GM18519 (cell line): ENCODE data around the gene TPD52L1.

ENCODE experiments used
- ATAC-seq: cut with Tn5 transposase; IDR thresholded peaks from one replicate; pipeline ENCODE4 v1.9.1; 2021; ENCODE audit warnings: mild to moderate bottlenecking, moderate library complexity; ENCODE audit not compliant: unreplicated experiment, low FRiP score

Gene TPD52L1

DNA sequence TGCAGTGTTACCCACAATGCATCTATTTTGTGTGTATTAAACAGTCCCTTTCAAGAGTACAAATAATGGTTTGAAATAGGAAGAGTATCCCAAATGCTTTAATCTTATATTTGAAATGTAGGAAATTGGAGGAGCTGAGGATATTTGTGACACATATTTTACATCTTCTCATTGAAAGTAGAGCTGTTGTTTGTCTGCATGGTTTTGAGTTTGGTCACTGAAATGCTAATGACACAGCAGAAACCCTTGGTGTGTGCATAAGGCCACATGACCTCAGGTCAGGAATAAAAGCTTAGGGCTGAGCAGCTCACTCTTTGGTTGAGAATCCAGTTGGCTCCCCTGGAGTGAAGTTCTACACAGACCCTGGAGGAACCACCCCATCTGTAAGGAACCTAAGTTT is 49.8 kb downstream of the TPD52L1 start:
- no peak for ATAC-seq

DNA sequence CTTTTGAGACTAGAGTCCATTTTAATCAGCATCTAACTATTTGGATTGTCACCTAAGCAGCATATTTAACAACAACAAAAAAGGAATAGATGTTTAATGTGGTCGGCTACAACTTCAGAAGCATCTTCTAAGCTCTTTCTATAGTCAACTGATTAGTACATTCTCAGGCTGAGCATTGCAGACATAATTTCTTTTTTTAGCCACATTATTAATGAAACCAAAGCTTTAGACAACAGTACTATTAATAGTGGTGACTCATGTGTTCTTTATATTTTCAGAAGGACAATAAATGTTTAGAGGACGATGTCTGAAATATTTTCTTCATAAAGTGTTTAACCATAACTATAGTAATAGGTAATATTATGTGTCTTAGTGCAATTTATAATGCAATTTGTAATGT is 52.4 kb downstream of the TPD52L1 start:
- ATAC-seq = no peak

DNA sequence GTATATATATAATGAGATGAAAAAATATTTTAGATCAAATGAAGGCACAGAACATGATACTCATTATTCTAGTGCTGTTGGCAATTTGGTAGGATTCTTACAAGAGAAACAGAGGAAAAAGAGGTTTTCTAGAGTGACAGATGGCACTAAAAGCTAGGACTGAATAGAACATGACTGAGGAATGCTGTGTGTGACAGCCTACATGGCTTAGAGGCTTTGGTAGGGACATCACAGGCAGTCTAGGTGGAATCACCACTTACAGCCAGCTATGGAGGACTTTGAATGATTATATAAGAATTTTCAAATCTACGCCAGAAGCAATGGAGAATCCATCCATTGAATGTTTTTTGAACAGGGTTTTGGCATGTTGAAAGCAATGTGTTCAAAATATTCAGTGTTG is 52.8 kb downstream of the TPD52L1 start:
- ATAC-seq = no peak

DNA sequence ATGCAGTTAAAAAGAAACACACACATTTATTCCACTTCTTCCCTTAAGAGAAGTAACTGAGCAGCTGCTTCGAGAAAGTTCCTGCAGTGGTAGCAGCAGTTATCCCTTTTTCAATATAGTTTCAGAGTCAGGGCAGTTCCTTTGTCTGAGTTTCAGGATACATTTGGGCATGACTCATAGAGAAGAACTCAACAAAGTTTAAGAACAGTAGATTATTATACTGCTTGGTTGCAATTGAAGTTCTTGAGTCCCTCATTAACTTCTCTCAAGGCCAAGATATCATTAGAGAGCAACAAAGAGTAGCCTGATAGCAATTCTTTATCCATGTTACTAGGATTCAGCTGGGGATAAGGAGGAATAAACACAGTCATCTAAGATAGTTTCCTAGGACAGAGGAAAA is 54.4 kb downstream of the TPD52L1 start:
- no peak for ATAC-seq

DNA sequence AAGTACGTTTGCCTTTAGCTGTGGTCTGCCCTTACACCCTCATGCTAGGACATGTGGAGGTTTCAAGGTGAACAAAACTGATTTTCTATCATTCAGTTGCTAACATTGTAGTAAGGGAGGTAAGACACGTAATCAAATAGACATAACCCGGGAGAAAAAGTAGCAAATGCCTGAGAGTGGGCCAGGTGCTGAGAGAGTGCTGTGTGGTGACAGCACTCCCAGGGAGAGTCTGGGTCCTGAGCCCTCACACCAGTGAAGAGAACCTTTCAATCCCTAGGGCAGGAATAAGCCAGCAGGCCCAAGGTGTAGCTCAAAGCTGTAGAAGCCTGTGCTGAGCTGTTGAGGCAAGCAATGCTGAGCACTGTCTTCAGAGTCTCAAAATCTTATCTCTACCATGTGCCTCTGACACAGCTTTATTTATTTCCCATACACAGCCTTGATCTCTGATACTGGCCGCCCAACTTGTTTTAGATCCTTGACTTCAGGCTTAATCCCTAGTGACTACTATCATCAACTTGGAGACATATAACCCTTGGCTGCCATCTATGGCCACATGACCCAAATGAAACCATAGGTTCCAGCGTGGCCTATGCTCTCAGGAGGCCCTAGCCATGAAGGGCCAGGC is 55.2 kb downstream of the TPD52L1 start:
- ATAC-seq = no peak

DNA sequence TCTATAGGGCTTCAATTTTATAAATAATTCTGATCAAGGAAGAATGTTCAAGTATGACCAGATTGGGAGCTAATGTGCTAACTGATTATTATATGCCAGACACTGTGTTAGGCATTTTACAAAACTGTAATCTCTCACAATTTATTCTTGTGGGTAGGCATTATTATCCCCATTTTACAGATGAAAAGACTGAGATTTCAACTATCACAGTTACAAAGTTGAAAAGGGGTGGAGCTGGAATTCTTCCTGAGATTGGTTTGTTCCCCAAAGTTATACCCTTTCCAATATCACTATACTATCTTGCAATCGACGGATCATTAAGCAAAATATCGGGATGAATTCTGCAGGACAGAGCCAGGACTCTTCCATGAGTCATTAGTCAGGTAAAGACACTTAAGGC is 57.1 kb downstream of the TPD52L1 start:
- no peak for ATAC-seq

DNA sequence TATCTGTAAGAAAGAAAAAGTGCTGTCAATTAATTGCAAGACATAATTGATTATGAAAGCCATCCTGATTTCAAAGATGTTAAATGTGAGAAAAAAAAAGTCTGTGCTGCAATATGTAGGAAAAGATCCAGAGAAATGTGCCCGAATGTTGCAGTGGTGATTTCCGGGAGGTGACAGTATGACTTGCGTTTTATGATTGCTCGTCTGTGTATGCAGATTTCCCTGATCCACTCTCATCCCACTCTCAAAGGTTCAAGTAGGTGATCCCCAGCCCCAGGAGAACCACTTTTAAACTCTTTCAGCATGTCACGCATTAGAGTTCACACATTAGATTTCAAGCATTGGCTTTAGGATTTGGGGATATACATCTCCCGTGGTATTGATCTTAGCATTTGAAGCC is 57.8 kb downstream of the TPD52L1 start:
- no peak for ATAC-seq

DNA sequence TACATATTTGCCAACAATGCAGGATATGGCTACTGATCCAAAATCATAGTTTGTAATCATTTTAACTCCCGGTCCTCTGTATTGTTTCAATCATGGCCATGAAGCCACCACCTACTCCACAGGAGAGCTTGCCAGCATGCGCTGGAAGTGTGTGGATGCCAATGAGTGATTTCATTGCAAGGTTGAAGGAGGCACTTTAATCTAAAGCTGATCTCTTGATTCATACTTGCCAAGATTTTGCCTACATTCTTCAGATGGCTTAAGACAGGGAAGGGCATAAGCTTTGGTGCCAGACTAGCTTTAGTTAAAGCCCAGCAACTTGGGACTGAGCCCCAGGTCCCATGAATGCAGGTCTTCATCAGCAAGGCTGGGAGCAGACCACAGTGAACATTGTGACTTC is 58.8 kb downstream of the TPD52L1 start:
- ATAC-seq = no peak

DNA sequence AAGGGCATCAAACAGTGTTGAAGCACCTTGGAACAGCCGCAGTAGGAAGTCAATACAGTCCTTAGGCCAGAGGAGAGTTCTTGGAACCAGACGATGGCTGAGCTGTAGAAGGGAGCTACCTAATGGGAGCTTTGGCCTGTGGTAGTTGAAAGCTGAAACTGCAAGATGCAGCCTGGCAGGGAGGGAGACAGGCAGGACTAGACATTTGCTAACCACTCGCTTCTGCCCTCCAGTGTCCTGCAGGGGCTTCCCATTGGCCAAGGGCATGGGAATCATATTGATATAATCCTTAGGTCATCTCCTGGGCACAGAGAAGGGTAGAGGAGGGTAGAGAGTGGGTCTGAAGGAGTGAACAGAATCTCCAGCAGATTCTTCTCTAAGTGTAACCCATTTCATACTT is 60.4 kb downstream of the TPD52L1 start:
- ATAC-seq = no peak

DNA sequence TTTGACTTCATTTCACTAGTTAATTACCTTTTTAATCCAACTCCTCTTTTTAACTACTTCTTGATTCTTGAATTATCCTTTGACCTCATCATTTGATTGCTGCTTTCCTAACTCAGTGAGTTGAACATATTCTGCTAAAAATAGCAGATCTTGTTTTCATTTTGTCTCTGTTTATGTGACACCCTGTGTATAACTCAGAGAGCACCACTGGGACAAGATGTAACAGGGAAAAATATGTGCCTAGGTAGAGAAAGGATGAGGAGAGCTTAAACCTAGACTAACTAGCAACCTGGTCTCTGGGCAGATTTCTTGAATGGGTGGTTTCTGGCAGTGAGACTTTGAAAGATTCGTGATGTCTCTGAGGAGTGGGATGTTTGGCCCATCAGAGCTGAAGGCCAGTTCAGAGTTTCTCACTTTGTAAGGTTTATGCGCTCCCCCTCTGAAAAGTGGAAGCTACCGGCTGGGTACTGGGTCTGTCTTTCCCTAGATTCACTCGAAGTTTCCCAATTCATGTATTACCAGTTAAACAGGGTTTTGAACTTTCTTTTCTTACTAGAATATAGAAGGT is 61.8 kb downstream of the TPD52L1 start:
- ATAC-seq = no peak

DNA sequence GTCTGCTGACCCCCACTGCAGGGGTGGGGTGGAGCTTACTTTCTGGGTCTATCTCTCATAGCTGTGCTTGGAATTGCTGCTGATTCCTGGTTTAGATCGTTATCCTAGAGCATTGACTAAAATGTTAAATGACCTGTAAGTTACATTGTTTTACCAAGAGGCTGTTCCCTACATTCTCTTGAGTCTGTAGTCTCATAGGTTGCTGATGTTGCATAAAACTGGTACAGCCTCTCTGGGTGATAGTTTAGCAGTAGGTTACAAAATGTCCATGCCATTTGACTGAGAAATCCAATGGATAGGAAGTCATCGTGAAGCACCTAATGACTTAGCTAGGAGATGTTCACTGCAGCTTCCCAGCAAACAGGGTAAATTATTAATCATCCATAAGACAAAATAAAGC is 62.4 kb downstream of the TPD52L1 start:
- ATAC-seq = no peak

DNA sequence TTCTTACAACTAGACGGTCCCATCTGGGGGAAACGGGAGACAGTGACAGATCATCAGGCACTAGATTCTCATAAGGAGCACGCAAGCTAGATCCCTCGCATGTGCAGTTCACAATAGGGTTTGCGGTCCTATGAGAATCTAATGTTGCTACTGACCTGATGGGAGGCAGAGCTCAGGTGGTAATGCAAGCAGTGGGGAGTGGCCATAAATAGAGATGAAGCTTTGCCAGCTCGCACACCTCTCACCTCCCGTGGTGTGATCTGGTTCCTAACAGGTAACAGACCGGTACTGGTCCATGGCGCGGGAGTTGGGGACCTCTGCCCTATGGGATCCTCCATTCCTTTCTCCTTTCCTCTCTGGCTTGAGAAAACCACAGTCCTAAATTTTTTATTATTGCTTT is 63.8 kb downstream of the TPD52L1 start:
- no peak for ATAC-seq

DNA sequence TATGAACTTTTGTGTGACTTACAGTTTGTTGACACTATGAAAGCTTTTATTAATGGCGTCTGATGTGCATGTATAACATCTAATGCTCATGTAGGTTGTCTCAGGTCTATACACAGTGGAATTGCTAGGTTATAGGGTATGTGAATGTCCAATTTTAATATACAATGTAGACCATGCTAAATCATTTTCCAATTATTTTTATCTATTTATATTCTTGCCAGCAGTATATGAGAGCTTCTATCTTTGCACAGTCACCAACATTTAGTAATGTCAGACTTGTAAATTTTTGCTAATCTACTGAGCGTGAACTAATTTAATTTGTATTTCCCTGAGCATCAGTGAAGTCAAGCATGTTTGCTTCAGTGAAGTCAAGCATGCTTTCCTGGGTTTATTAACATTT is 64.4 kb downstream of the TPD52L1 start:
- no peak for ATAC-seq

DNA sequence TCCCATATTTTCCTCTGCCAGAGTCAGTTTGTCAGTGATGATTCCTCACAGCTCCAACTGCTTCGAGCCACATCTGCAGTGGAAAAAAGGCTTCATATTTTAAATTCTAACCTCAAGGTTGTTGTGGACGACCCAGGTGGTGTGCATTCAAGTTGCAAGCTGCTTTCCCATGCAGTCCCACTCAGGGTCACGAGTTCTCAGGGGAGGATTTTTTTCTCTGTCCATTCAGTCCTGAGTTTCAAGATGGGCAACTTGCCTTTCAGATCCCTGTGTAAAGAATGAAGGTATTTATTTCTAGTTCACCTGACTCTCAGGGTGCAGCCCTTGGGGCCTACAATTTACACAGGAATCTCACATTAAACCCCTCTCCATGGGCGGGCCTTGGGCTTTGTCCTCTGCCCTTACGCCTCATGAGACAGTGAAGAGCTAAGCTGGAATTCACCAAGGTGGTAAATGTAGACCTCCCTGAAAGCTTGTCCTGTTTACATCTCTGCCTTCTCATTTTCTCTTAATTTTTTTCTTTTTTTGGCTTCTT is 65.9 kb downstream of the TPD52L1 start:
- ATAC-seq = no peak

DNA sequence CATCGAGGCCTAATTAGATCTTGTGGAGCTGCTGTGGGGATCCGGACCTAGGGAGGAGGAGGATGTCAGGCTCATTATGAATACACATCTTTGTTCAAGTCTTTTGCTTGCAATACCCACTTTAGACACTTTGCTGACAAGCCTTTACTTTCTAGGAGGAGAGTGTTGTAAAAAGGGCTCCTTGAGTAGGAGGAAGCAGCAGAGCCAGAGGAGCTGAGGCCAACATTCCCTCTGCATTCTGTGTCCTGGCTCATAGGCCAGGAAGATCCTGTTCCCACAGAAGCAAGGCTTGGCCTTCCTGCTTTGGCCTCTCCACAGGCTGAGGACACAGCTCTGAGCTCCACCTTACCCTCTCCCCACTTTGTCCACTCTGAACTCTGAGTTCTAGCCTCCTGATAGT is 67.1 kb downstream of the TPD52L1 start:
- ATAC-seq = no peak

DNA sequence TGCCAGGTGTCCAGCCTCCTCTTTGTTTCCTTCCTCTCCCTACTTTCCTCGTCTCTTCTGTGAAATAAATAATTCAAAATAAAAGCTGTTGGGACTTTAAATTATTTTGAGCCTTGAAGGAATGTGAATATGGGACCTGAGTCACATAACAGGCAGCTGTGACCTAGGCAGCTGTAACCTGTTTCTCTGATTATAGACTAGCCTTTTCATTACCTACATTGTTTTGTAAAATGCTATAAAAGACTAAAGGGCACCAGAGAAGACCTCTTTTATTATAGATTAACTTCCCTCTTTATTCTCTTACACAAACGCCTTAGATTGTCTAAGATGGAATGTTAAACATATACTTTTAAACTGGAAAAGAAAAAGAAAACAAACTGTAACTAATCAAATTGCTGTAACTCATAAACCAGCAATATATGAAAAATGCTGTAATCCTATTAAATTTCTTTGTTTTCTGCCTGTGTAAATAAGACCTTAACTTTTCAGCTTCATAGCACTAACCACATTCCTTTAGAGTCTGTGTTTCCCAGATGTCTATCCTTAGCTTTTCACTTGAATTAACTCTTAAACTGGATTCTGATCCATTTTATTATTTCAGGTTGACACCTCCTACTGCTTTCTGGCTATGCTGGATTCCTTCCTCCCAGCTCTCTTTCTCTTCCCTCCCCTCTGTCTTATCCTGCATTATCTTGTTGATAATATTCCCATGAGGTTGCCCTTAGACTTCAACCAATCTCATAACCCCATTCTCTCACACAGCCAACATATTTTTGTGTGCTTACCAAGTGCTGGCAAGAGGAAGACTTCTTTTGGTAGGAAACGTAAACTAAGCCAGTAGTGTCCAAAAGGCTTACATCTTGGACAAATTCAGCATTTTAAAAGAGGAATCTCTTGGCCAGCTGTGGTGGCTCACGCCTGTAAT is 69.2 kb downstream of the TPD52L1 start:
- no peak for ATAC-seq

DNA sequence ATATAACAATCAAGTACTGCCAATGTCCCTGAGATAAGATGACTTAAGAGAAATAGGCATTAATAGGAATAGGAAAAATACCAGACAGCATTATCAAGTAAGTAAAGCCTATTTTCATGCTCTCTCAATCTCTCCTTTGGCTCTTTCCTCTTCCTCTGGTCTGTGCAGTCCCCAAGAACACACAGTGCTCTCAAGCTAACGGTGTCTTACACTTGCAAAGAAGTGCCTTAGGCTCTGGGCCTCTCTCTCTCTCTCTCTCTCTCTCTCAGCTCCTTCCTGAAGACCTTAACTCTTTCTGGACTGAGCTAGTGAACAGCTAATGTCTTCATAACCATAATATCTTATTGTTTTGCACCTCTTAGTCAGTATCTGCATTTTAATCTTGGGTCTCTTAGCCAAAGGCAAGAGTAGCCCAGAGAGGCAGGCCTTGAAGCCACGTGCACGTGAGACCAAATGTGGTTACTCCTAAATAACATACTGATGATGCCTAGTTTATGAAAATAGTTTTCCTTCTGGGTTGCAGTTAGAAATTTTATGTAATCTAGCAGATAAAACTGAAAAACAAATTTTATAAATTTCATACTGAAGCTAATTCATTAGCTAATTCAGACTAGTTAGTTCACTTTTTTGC is 70.8 kb downstream of the TPD52L1 start:
- no peak for ATAC-seq

DNA sequence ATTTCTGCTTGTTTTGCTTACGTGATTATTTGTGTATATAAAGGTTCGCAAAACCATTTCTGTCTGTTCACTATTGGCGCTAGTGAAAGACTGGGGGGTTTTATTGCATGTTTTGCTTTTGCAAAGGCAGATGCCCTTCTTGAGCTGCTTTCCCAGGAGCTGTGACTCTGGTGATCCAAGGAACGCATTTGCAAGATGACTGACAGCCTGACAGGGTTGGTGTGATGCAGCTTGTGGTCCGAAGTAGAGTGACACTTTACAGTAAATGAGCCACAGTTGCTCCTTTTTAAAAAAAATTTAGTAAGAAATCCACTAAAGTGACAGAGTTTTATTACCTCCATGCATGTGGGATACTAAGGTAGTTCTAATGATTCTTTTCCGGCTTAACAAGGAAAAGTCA is 73.7 kb downstream of the TPD52L1 start:
- ATAC-seq = no peak

DNA sequence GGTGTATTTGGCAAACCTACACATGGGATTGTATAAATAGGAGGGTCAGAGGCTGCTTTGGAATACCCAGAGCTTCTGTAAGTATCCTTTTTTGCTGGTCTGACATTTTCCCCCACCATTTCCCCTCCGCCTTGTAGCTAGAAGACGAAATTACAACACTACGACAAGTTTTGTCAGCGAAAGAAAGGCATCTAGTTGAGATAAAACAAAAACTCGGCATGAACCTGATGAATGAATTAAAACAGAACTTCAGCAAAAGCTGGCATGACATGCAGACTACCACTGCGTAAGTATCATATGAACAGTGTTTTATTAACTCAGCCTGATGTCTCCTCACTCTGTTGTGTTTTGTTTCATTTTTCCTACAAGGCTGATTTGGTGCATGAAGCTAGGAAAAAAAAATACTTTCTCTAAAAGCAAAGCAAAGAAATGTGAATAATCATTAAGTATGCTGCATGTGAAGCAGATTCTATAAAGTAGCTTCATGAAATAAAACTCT is 75.5 kb downstream of the TPD52L1 start:
- ATAC-seq = no peak

DNA sequence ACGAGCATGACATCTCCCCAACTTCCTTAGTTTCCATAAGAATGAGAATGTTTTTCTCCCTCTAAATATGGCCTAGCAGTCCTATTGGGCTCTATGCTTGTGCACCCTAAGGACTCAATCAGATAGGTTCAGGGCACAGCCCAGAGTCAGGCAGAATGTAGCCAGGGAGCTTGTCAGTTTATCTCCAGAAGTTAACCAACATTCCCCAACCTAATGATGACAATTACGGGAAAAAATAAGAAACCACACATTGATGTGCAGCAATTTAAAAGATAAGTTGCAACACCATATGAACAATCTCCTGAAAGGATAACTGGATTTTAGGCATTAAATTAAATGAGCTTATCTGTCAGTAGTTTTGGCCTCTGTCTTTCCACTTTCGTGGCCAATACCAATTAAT is 77.1 kb downstream of the TPD52L1 start:
- no peak for ATAC-seq

DNA sequence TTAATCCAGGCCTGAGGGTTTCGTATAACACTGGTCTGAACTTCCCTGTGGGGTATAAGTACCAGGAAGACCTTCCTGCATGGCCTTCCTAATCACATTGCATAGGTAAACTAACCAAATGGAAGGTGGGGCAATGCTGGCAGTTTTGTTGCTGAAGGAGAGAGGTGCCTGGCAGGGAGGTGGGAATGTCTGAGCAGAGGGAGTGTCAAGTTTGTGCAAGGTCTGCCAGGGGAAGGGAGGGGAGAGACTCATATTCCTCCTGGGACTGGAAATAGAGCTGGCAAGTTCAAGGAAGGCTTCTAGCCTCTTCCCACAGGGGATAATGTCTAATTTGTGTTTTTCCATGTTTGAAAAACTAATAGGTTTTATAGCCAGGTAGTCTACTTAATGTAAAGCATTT is 77.6 kb downstream of the TPD52L1 start:
- ATAC-seq = no peak
